ENCODE data around the gene CDH16. TPM values are rescaled to one million over a fixed set of nuclear protein-coding genes. Genes with fewer than 3 reads are reported as not detected.

The CDH16 gene
- total and polyA plus RNA-seq, 2 donors (not counting 3 experiments of a cell fraction or from before 2014, with no cell fraction given), result not detected

DNA sequence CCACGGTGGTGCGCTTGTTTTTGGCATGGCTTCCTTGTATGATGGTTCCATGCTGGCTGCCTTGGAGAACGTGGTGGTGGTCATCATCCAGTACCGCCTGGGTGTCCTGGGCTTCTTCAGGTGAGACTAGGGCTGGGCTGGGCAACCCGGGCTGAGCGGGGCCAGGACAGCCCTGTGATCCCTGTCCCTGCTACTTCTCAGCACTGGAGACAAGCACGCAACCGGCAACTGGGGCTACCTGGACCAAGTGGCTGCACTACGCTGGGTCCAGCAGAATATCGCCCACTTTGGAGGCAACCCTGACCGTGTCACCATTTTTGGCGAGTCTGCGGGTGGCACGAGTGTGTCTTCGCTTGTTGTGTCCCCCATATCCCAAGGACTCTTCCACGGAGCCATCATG is 21.6 kb upstream of the CDH16 start:
- no peaks in the 10 kb centered on the region for H4K20me1 ChIP-seq (replicated peaks; ENCODE audit: control insufficient read depth, extremely low read depth, insufficient read depth, low read length)

More for the DNA sequence above, 21.6 kb upstream of the CDH16 start:
- no peak overlapping the region for H3K27ac ChIP-seq (ENCODE audit: insufficient read depth, low read depth, low read length)
- intact Hi-C loops (cut with micrococcal nuclease), result no loop called here
- no peak for FAIRE-seq
- H3K79me2 ChIP-seq (ENCODE audit: control insufficient read depth, insufficient read depth, low read length), result peaks cover 9% of the 10 kb centered on the region
- no TSS peak for BruUV-seq (replicated peaks)
- no peak overlapping the region for H3K4me3 ChIP-seq (replicated peaks in 1 of 3; ENCODE audit: insufficient read depth in 1 of 3, low read depth in 1 of 3, low read length in 3 of 3)
- H2AFZ ChIP-seq (ENCODE audit: low read depth, low read length), result no peak overlapping the region
- no peak for DNase-seq (ENCODE audit: low read depth, low spot score)
- no peaks in the 10 kb centered on the region for H3K9me3 ChIP-seq (replicated peaks; ENCODE audit: control insufficient read depth, insufficient read depth, low read length)
- H3K9me1 ChIP-seq (replicated peaks; ENCODE audit: control insufficient read depth, extremely low read depth, insufficient read depth, low read length), result no peaks in the 10 kb centered on the region
- H3K9ac ChIP-seq (replicated peaks; ENCODE audit: extremely low read depth, insufficient read depth, low read length), result no peak overlapping the region
- ChIA-PET CTCF (no interaction called here), POLR2A (no interaction called here)
- H3K4me2 ChIP-seq (ENCODE audit: insufficient read depth, low read length), result no peak overlapping the region
- dilution Hi-C loops (cut with MboI; ENCODE audit: extremely low pct_ligation_motif_present, low sequenced_read_pairs), result no loop called here
- peaks cover 0 to 30% of the 10 kb centered on the region in 2 experiments for H3K36me3 ChIP-seq (ENCODE audit: control insufficient read depth in 2 of 2, extremely low read depth in 1 of 2, insufficient read depth in 2 of 2, low read length in 2 of 2)
- no peak for TF ChIP-seq POLR2A (IDR thresholded peaks at IDR 0.05; ENCODE audit: low read depth, low read length)
- no peak for TF ChIP-seq POLR2AphosphoS5 (IDR thresholded peaks at IDR 0.05; ENCODE audit: insufficient read depth, low read depth, low read length)
- TF ChIP-seq FOS (IDR thresholded peaks at IDR 0.05; ENCODE audit: borderline replicate concordance, insufficient read depth, low read length), result no peak
- TF ChIP-seq, protein P1, sequence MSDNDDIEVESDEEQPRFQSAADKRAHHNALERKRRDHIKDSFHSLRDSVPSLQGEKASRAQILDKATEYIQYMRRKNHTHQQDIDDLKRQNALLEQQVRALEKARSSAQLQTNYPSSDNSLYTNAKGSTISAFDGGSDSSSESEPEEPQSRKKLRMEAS (IDR thresholded peaks at IDR 0.05; ENCODE audit: insufficient read depth, insufficient read length), result no peak
- TF ChIP-seq JUN (IDR thresholded peaks at IDR 0.05; ENCODE audit: borderline replicate concordance, insufficient read depth, insufficient read length, low read depth), result no peak
- TF ChIP-seq, protein P2, sequence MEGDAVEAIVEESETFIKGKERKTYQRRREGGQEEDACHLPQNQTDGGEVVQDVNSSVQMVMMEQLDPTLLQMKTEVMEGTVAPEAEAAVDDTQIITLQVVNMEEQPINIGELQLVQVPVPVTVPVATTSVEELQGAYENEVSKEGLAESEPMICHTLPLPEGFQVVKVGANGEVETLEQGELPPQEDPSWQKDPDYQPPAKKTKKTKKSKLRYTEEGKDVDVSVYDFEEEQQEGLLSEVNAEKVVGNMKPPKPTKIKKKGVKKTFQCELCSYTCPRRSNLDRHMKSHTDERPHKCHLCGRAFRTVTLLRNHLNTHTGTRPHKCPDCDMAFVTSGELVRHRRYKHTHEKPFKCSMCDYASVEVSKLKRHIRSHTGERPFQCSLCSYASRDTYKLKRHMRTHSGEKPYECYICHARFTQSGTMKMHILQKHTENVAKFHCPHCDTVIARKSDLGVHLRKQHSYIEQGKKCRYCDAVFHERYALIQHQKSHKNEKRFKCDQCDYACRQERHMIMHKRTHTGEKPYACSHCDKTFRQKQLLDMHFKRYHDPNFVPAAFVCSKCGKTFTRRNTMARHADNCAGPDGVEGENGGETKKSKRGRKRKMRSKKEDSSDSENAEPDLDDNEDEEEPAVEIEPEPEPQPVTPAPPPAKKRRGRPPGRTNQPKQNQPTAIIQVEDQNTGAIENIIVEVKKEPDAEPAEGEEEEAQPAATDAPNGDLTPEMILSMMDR (IDR thresholded peaks at IDR 0.05; ENCODE audit: extremely low read depth in 1 of 2, insufficient read depth in 1 of 2, low read depth in 1 of 2, low read length in 2 of 2), result no peak
- no peak for TF ChIP-seq EZH2 (IDR thresholded peaks at IDR 0.05; ENCODE audit: borderline replicate concordance, low read depth, low read length, severe bottlenecking)
- TF ChIP-seq MYC (IDR thresholded peaks at IDR 0.05; ENCODE audit: low read depth, low read length), result no peak
- TF ChIP-seq GATA2 (IDR thresholded peaks at IDR 0.05; ENCODE audit: insufficient read depth, insufficient read length, low read depth, low read length), result no peak
- no peaks in the 10 kb centered on the region for H3K4me1 ChIP-seq (ENCODE audit: control insufficient read depth, extremely low read depth, insufficient read depth, low read length)
- no peaks in the 10 kb centered on the region for H3K27me3 ChIP-seq (ENCODE audit: control insufficient read depth in 2 of 2, insufficient read depth in 2 of 2, low read length in 2 of 2)
